ENCODE data around the gene TUBA4A. TPM values are rescaled to one million over a fixed set of nuclear protein-coding genes. Genes with fewer than 3 reads are reported as not detected.

The TUBA4A gene
- total RNA-seq, 1 experiment from 2014 or later: 40.8 TPM

DNA sequence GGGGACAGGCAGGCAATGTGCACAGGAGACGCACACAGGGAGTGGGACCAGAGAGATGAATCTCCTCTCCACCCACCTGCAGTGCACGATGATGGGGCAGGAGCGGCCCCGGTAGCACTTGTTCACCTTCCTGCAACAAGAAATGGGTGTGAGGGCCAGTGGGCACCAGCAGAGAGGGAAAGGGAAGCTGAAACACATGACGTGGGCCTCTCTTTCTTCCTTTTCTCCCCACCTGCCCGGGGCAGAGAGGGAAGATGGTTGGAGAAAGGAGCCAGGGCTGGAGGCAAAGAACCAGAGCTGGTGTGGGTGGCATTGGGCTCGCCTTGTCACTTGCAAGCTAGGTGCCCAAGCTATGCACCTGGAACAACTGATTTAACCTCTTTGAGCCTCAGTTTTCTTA lies 37.7 kb upstream of the TUBA4A start:
- Mint-ChIP-seq H3K9me3 (peaks cover 5% of the 10 kb centered on the region; the same call in 1 of the 2 replicates), H3K4me3 (no peak overlapping the region), H3K27ac (no peak overlapping the region), H3K4me1 (peaks cover 18% of the 10 kb centered on the region), H3K36me3 (no peaks in the 10 kb centered on the region), H3K27me3 (ENCODE audit: low read depth) (peaks cover 37% of the 10 kb centered on the region)
- DNase-seq (ENCODE audit: low spot score) (no peak), ATAC-seq (no peak)
- TF ChIP-seq HMGA2 (CRISPR knock-in tag; IDR thresholded peaks at IDR 0.05) (no peak), TEAD1 (CRISPR knock-in tag; IDR thresholded peaks at IDR 0.05) (no peak), NR3C1 (CRISPR knock-in tag; conservative IDR thresholded peaks at IDR 0.05; ENCODE audit: low read depth) (no peak), CBFB (CRISPR knock-in tag; IDR thresholded peaks at IDR 0.05; ENCODE audit: low read depth) (no peak), OVOL2 (CRISPR knock-in tag; IDR thresholded peaks at IDR 0.05; ENCODE audit: borderline replicate concordance) (no peak), TCF7 (CRISPR knock-in tag; IDR thresholded peaks at IDR 0.05; ENCODE audit: low read depth) (no peak), NR1H2 (CRISPR knock-in tag; IDR thresholded peaks at IDR 0.05) (no peak), ZNF423 (CRISPR knock-in tag; IDR thresholded peaks at IDR 0.05) (no peak), IRF2 (CRISPR knock-in tag; IDR thresholded peaks at IDR 0.05; ENCODE audit: borderline replicate concordance, low read depth) (no peak), FOXJ3 (CRISPR knock-in tag; IDR thresholded peaks at IDR 0.05; ENCODE audit: borderline replicate concordance) (no peak), JAZF1 (CRISPR knock-in tag; IDR thresholded peaks at IDR 0.05) (no peak)
- TF ChIP-seq, protein P1, sequence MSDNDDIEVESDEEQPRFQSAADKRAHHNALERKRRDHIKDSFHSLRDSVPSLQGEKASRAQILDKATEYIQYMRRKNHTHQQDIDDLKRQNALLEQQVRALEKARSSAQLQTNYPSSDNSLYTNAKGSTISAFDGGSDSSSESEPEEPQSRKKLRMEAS (CRISPR knock-in tag; IDR thresholded peaks at IDR 0.05): no peak
- TF ChIP-seq, protein P2, sequence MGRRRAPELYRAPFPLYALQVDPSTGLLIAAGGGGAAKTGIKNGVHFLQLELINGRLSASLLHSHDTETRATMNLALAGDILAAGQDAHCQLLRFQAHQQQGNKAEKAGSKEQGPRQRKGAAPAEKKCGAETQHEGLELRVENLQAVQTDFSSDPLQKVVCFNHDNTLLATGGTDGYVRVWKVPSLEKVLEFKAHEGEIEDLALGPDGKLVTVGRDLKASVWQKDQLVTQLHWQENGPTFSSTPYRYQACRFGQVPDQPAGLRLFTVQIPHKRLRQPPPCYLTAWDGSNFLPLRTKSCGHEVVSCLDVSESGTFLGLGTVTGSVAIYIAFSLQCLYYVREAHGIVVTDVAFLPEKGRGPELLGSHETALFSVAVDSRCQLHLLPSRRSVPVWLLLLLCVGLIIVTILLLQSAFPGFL (CRISPR knock-in tag; IDR thresholded peaks at IDR 0.05; ENCODE audit: borderline replicate concordance): no peak
- TF ChIP-seq, protein P3, sequence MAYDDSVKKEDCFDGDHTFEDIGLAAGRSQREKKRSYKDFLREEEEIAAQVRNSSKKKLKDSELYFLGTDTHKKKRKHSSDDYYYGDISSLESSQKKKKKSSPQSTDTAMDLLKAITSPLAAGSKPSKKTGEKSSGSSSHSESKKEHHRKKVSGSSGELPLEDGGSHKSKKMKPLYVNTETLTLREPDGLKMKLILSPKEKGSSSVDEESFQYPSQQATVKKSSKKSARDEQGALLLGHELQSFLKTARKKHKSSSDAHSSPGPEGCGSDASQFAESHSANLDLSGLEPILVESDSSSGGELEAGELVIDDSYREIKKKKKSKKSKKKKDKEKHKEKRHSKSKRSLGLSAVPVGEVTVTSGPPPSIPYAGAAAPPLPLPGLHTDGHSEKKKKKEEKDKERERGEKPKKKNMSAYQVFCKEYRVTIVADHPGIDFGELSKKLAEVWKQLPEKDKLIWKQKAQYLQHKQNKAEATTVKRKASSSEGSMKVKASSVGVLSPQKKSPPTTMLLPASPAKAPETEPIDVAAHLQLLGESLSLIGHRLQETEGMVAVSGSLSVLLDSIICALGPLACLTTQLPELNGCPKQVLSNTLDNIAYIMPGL (CRISPR knock-in tag; IDR thresholded peaks at IDR 0.05): no peak
- TF ChIP-seq, protein P4, sequence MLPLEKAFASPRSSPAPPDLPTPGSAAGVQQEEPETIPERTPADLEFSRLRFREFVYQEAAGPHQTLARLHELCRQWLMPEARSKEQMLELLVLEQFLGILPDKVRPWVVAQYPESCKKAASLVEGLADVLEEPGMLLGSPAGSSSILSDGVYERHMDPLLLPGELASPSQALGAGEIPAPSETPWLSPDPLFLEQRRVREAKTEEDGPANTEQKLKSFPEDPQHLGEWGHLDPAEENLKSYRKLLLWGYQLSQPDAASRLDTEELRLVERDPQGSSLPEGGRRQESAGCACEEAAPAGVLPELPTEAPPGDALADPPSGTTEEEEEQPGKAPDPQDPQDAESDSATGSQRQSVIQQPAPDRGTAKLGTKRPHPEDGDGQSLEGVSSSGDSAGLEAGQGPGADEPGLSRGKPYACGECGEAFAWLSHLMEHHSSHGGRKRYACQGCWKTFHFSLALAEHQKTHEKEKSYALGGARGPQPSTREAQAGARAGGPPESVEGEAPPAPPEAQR (CRISPR knock-in tag; IDR thresholded peaks at IDR 0.05): no peak
- TF ChIP-seq, protein P5, sequence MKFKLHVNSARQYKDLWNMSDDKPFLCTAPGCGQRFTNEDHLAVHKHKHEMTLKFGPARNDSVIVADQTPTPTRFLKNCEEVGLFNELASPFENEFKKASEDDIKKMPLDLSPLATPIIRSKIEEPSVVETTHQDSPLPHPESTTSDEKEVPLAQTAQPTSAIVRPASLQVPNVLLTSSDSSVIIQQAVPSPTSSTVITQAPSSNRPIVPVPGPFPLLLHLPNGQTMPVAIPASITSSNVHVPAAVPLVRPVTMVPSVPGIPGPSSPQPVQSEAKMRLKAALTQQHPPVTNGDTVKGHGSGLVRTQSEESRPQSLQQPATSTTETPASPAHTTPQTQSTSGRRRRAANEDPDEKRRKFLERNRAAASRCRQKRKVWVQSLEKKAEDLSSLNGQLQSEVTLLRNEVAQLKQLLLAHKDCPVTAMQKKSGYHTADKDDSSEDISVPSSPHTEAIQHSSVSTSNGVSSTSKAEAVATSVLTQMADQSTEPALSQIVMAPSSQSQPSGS (CRISPR knock-in tag; IDR thresholded peaks at IDR 0.05; ENCODE audit: borderline replicate concordance, low read depth): no peak
- ChIA-PET POLR2A (interaction anchor here (1.1 kb wide), 1 partner anchor 74 kb away, joined by 3 read pairs; no protein-coding TSS in a partner anchor), CTCF (interaction anchor here (5.7 kb wide), 1 partner anchor 12 kb away, joined by 158 read pairs; the partner anchor contains the start of gene DNAJB2)

DNA sequence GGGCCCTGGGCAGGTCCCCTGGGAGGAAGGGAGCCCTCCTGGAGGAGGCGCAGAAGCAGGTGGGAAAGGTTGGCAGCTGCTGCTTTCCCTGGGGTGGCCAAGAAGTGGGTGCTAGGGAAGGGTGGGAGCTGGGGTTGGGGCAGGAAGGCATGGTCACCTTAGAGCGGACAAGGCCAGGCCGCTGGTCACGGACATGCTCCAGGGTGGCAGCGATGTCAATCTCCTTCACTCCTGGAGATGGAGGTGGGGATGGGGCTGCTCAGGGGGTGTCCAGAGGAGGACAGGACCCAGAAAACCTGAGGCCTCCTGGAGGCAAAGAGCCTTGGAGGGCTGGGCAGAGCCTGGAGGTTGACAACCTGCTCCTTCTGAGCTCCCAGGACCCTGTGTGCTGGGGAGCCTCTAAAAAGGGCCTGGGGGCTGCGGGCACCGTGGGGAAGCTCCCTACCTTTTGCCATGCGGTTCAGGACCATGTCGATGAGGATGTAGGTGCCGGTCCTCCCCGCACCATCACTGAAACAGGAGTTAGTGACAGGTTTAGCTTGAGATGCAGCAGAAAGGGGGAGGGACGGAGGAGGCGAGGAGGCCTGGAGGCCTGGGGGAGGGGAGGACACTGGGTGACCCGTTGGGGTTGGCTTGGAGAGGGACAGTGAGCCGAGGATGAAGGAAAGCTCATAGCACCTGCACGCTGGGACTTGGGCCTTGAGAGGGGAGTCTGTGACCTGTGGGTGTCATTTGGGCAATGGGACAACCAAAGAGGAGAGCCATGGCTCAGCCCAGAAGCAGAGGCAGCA lies 36.9 kb upstream of the TUBA4A start:
- no peak for ATAC-seq
- H3K27me3 Mint-ChIP-seq (ENCODE audit: low read depth): peaks cover 29% of the 10 kb centered on the region
- no peaks in the 10 kb centered on the region for H3K36me3 Mint-ChIP-seq
- DNase-seq (ENCODE audit: low spot score): no peak
- H3K4me3 Mint-ChIP-seq: no peak overlapping the region
- ChIA-PET POLR2A (interaction anchor here (1.1 kb wide), 1 partner anchor 73 kb away, joined by 3 read pairs; no protein-coding TSS in a partner anchor), CTCF (no interaction called here)
- no peak overlapping the region for H3K27ac Mint-ChIP-seq
- peaks cover 22% of the 10 kb centered on the region for H3K4me1 Mint-ChIP-seq
- peaks cover 2% of the 10 kb centered on the region; the same call in 1 of the 2 replicates for H3K9me3 Mint-ChIP-seq
- no peak for TF ChIP-seq PRRX2 (CRISPR knock-in tag; IDR thresholded peaks at IDR 0.05)
- TF ChIP-seq, protein P6, sequence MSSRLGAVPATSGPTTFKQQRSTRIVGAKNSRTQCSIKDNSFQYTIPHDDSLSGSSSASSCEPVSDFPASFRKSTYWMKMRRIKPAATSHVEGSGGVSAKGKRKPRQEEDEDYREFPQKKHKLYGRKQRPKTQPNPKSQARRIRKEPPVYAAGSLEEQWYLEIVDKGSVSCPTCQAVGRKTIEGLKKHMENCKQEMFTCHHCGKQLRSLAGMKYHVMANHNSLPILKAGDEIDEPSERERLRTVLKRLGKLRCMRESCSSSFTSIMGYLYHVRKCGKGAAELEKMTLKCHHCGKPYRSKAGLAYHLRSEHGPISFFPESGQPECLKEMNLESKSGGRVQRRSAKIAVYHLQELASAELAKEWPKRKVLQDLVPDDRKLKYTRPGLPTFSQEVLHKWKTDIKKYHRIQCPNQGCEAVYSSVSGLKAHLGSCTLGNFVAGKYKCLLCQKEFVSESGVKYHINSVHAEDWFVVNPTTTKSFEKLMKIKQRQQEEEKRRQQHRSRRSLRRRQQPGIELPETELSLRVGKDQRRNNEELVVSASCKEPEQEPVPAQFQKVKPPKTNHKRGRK (CRISPR knock-in tag; IDR thresholded peaks at IDR 0.05; ENCODE audit: borderline replicate concordance): no peak
- no peak for TF ChIP-seq NR3C1 (CRISPR knock-in tag; conservative IDR thresholded peaks at IDR 0.05; ENCODE audit: low read depth)
- TF ChIP-seq TP53 (CRISPR knock-in tag; IDR thresholded peaks at IDR 0.05): no peak
- TF ChIP-seq NFYB (CRISPR knock-in tag; conservative IDR thresholded peaks at IDR 0.05; ENCODE audit: low read depth): no peak

Data from WTC11 (cell line).